ENCODE results near the gene GRB10.

- TF ChIP-seq, protein P1, sequence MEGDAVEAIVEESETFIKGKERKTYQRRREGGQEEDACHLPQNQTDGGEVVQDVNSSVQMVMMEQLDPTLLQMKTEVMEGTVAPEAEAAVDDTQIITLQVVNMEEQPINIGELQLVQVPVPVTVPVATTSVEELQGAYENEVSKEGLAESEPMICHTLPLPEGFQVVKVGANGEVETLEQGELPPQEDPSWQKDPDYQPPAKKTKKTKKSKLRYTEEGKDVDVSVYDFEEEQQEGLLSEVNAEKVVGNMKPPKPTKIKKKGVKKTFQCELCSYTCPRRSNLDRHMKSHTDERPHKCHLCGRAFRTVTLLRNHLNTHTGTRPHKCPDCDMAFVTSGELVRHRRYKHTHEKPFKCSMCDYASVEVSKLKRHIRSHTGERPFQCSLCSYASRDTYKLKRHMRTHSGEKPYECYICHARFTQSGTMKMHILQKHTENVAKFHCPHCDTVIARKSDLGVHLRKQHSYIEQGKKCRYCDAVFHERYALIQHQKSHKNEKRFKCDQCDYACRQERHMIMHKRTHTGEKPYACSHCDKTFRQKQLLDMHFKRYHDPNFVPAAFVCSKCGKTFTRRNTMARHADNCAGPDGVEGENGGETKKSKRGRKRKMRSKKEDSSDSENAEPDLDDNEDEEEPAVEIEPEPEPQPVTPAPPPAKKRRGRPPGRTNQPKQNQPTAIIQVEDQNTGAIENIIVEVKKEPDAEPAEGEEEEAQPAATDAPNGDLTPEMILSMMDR (IDR thresholded peaks at IDR 0.05): no peak
- TF ChIP-seq POLR2A (IDR thresholded peaks at IDR 0.05): no peak
Observed at GRCh38 chr7:50603287-50603686, 179.4 kb downstream of the GRB10 start.

All from uterus (tissue), 2 donors.